ENCODE measurements around the gene RNF123.
"Not testable (repeated sequence)": the region's sequence is repeated elsewhere in the genome, so short reads cannot be mapped to it uniquely, and the experiment has no call there.

DNA sequence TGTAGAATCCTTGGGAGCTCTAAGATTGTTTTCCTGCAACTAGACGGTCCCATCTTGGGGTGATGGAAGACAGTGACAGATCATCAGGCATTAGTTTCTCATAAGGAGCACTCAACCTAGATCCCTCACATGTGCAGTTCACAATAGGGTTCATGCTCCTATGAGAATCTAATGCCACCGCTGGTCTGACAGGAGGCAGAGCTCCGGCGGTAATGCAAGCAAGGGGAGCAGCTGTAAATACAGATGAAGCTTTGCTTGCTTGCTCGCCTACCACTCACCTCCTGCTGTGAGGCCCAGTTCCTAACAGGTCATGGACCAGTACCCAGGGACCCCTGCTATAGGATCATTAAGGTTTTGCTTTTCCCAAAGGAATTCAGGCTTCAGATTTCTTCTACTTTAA is 59.5 kb downstream of the RNF123 start:
- TF ChIP-seq, protein P1, sequence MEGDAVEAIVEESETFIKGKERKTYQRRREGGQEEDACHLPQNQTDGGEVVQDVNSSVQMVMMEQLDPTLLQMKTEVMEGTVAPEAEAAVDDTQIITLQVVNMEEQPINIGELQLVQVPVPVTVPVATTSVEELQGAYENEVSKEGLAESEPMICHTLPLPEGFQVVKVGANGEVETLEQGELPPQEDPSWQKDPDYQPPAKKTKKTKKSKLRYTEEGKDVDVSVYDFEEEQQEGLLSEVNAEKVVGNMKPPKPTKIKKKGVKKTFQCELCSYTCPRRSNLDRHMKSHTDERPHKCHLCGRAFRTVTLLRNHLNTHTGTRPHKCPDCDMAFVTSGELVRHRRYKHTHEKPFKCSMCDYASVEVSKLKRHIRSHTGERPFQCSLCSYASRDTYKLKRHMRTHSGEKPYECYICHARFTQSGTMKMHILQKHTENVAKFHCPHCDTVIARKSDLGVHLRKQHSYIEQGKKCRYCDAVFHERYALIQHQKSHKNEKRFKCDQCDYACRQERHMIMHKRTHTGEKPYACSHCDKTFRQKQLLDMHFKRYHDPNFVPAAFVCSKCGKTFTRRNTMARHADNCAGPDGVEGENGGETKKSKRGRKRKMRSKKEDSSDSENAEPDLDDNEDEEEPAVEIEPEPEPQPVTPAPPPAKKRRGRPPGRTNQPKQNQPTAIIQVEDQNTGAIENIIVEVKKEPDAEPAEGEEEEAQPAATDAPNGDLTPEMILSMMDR (IDR thresholded peaks at IDR 0.05): not testable (repeated sequence)
- TF ChIP-seq POLR2A (IDR thresholded peaks at IDR 0.05): not testable (repeated sequence)

Measured in right lobe of liver (tissue), 4 donors.